Activated naive CD4-positive, alpha-beta T cell treated with anti-CD3 and anti-CD28 coated beads, Interleukin-2, amount 10 ng/mL, durations not matched to agents 7 days and 5 days (primary cell): ENCODE data around the gene FRAS1.

Experiments used
- CTCF ChIA-PET: fragments of 350-600 bp; sonication (Branson Sonifier 250); formaldehyde crosslinking; loops from one replicate; lab custom pipeline; 2021; ENCODE audit warnings: antibody characterized with exemption; lab: Charles Lee
- DNase-seq: peaks from one replicate; pipeline ENCODE4 v3.0.0-alpha.2; 2020
- H3K27ac Mint-ChIP-seq: one replicate; pipeline ENCODE4 v1.8.0; 2021; ENCODE audit warnings: mild to moderate bottlenecking, moderate library complexity, mixed read lengths
- H3K27me3 Mint-ChIP-seq: one replicate; pipeline ENCODE4 v1.8.0; 2021; ENCODE audit warnings: mild to moderate bottlenecking, mixed read lengths
- H3K36me3 Mint-ChIP-seq: one replicate; pipeline ENCODE4 v1.8.0; 2021; ENCODE audit warnings: mixed read lengths
- H3K4me1 Mint-ChIP-seq: one replicate; pipeline ENCODE4 v1.8.0; 2021; ENCODE audit warnings: mixed read lengths
- H3K4me3 Mint-ChIP-seq: one replicate; pipeline ENCODE4 v1.8.0; 2021; ENCODE audit warnings: mild to moderate bottlenecking, moderate library complexity, mixed read lengths
- H3K9me3 Mint-ChIP-seq: one replicate; pipeline ENCODE4 v1.8.0; 2021; ENCODE audit warnings: mixed read lengths

Gene FRAS1

DNA sequence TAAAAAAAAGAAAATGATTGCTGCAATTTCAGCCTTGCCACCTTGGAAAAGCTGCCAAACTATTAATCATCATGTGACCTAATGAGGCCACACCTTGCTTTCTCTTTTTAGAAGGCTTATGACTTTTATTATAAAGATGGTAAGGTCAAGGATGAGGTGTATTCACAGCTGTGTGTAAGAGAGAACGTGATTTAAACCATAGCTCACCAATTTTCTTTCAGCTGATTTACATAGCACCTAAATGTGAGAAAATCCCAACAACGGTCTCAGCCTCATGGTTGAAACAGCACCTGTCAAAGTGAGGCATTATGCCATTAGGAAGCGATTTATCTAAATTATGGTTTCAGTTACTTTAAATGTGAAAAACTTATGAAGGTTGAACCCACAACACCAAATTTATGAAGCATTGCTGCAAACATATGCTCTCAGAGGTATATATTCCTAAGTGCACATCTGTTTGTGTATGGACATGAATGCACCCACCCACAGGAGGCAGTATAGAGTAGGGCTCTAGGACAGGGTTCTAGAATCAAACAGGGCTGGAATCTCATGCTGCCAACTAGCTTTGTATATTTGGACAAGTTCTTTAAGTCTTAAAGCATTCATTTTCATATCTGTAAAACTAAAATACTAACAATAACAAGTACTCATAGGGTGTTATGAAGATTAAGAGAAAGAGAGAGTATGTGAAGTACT is 535.1 kb downstream of the FRAS1 start:
- DNase-seq: peak; percentile 25
- CTCF ChIA-PET: interaction anchor here (1.3 to 2.9 kb wide), 2 partner anchors 46 to 271 kb away, joined by 4 to 9 read pairs; no protein-coding TSS in a partner anchor
- H3K36me3 Mint-ChIP-seq: no peaks in the 10 kb centered on the region

More for the DNA sequence above, 535.1 kb downstream of the FRAS1 start:
- Mint-ChIP-seq H3K4me1 (no peaks in the 10 kb centered on the region), H3K27ac (no peak overlapping the region), H3K9me3 (no peaks in the 10 kb centered on the region), H3K4me3 (no peak overlapping the region), H3K27me3 (peaks cover 4% of the 10 kb centered on the region)
